GM19395 (cell line): ENCODE measurements around the gene SAA2.
"Not testable (repeated sequence)": the region's sequence is repeated elsewhere in the genome, so short reads cannot be mapped to it uniquely, and the experiment has no call there.

ENCODE experiments used
- ATAC-seq: cut with Tn5 transposase; IDR thresholded peaks from one replicate; pipeline ENCODE4 v1.9.1; 2021; ENCODE audit warnings: mild to moderate bottlenecking, moderate library complexity; ENCODE audit not compliant: unreplicated experiment

The SAA2 gene

GRCh38 chr11:18203723-18204122 is 44.7 kb downstream of the SAA2 start:
- ATAC-seq = no peak

GRCh38 chr11:18197738-18198137 is 50.7 kb downstream of the SAA2 start:
- not testable (repeated sequence) for ATAC-seq

- no peak for ATAC-seq
Observed at GRCh38 chr11:18196532-18196931, 51.9 kb downstream of the SAA2 start.
